Nephron (organoid): ENCODE data around the gene CFAP157.

Source experiments
- H3K27ac Mint-ChIP-seq, 3 experiments: 2 replicates each; pipeline ENCODE4 v1.8.0; 2020; ENCODE audit warnings: mixed read lengths in 3 of 3, mild to moderate bottlenecking in 2 of 3, moderate library complexity in 1 of 3
- H3K27me3 Mint-ChIP-seq: 2 replicates; pipeline ENCODE4 v1.8.0; 2021; ENCODE audit warnings: low read depth, mild to moderate bottlenecking, moderate library complexity, mixed read lengths
- H3K36me3 Mint-ChIP-seq: 2 replicates; pipeline ENCODE4 v1.8.0; 2020; ENCODE audit warnings: low read depth, mixed read lengths
- H3K4me1 Mint-ChIP-seq: 2 replicates; pipeline ENCODE4 v1.8.0; 2020; ENCODE audit warnings: mixed read lengths
- H3K4me3 Mint-ChIP-seq, 3 experiments: 2 replicates each; pipeline ENCODE4 v1.8.0; 2020; ENCODE audit warnings: mild to moderate bottlenecking in 3 of 3, mixed read lengths in 3 of 3, moderate library complexity in 2 of 3
- H3K9me3 Mint-ChIP-seq: 2 replicates; pipeline ENCODE4 v1.8.0; 2020; ENCODE audit warnings: mixed read lengths
- CTCF ChIP-seq, 3 experiments: fragments of 200-600 bp; sonication (generic); IDR thresholded peaks; one replicate each; pipeline ENCODE4 v1.5.0; 2021; ENCODE audit warnings: antibody characterized with exemption in 3 of 3; ENCODE audit not compliant: unreplicated experiment in 3 of 3

CFAP157 gene

GRCh38 chr9:127723013-127723412 is 16.2 kb downstream of the CFAP157 start:
- peaks cover 8% of the 10 kb centered on the region for H3K27me3 Mint-ChIP-seq
- H3K4me3 Mint-ChIP-seq, result no peak overlapping the region
- no peaks in the 10 kb centered on the region for H3K36me3 Mint-ChIP-seq
- no peak for TF ChIP-seq CTCF (IDR thresholded peaks at IDR 0.05; ENCODE audit: unreplicated experiment in 3 of 3)
- H3K27ac Mint-ChIP-seq, result no peak overlapping the region
- no peaks in the 10 kb centered on the region for H3K9me3 Mint-ChIP-seq
- H3K4me1 Mint-ChIP-seq, result no peaks in the 10 kb centered on the region

- Mint-ChIP-seq H3K4me3 (no peak overlapping the region), H3K36me3 (no peaks in the 10 kb centered on the region), H3K4me1 (no peaks in the 10 kb centered on the region), H3K27me3 (peaks cover 8% of the 10 kb centered on the region), H3K9me3 (no peaks in the 10 kb centered on the region), H3K27ac (no peak overlapping the region)
- TF ChIP-seq CTCF (IDR thresholded peaks at IDR 0.05; ENCODE audit: unreplicated experiment in 3 of 3), result no peak
These were observed 16.7 kb downstream of the CFAP157 start for GRCh38 chr9:127723444-127723843.

GRCh38 chr9:127724012-127724411 is 17.2 kb downstream of the CFAP157 start:
- Mint-ChIP-seq H3K36me3 (no peaks in the 10 kb centered on the region), H3K27me3 (peaks cover 8% of the 10 kb centered on the region), H3K4me1 (no peaks in the 10 kb centered on the region), H3K9me3 (no peaks in the 10 kb centered on the region), H3K27ac (no peak overlapping the region), H3K4me3 (no peak overlapping the region)
- TF ChIP-seq CTCF (IDR thresholded peaks at IDR 0.05; ENCODE audit: unreplicated experiment in 3 of 3), result no peak

- Mint-ChIP-seq H3K36me3 (no peaks in the 10 kb centered on the region), H3K4me1 (no peaks in the 10 kb centered on the region), H3K27me3 (peaks cover 4% of the 10 kb centered on the region), H3K27ac (no peak overlapping the region), H3K9me3 (no peaks in the 10 kb centered on the region), H3K4me3 (no peak overlapping the region)
- no peak for TF ChIP-seq CTCF (IDR thresholded peaks at IDR 0.05; ENCODE audit: unreplicated experiment in 3 of 3)
These were observed 20.1 kb downstream of the CFAP157 start for GRCh38 chr9:127726871-127727270.

GRCh38 chr9:127728808-127729207 is 22.0 kb downstream of the CFAP157 start:
- no peak for TF ChIP-seq CTCF (IDR thresholded peaks at IDR 0.05; ENCODE audit: unreplicated experiment in 3 of 3)
- Mint-ChIP-seq H3K36me3 (no peaks in the 10 kb centered on the region), H3K27me3 (peaks cover 4% of the 10 kb centered on the region), H3K4me1 (no peaks in the 10 kb centered on the region), H3K27ac (no peak overlapping the region), H3K4me3 (no peak overlapping the region), H3K9me3 (no peaks in the 10 kb centered on the region)

GRCh38 chr9:127729522-127730256 is 22.9 kb downstream of the CFAP157 start:
- Mint-ChIP-seq H3K27ac (no peak overlapping the region), H3K9me3 (no peaks in the 10 kb centered on the region), H3K27me3 (peaks cover 4% of the 10 kb centered on the region), H3K4me1 (no peaks in the 10 kb centered on the region), H3K36me3 (no peaks in the 10 kb centered on the region), H3K4me3 (no peak overlapping the region)
- TF ChIP-seq CTCF (IDR thresholded peaks at IDR 0.05; ENCODE audit: unreplicated experiment in 3 of 3), result no peak
